GM18873 (cell line): ENCODE measurements around the gene PDIA5.

Experiments
- ATAC-seq: cut with Tn5 transposase; IDR thresholded peaks from one replicate; pipeline ENCODE4 v1.9.1; 2021; ENCODE audit warnings: mild to moderate bottlenecking, moderate library complexity, moderate number of reproducible peaks; ENCODE audit not compliant: unreplicated experiment, low FRiP score

Gene PDIA5

DNA sequence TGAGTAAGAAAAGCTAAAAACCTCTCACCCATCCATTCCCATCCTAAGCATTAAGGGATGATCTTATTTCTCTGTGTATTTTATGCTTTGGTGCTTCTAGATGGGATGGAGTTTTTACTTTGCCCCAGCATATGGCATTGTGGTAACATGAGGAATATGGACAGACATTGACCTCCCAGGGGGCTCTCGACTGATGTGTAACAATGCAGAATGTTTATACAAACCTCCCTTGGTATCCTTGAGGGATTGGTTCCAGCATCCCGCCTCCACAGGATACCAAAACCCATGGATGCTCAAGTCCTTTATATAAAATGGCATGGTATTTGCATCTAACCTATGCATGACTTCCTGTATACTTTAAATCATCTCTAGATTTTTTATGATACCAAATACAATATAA lies 21.6 kb downstream of the PDIA5 start:
- ATAC-seq: no peak

DNA sequence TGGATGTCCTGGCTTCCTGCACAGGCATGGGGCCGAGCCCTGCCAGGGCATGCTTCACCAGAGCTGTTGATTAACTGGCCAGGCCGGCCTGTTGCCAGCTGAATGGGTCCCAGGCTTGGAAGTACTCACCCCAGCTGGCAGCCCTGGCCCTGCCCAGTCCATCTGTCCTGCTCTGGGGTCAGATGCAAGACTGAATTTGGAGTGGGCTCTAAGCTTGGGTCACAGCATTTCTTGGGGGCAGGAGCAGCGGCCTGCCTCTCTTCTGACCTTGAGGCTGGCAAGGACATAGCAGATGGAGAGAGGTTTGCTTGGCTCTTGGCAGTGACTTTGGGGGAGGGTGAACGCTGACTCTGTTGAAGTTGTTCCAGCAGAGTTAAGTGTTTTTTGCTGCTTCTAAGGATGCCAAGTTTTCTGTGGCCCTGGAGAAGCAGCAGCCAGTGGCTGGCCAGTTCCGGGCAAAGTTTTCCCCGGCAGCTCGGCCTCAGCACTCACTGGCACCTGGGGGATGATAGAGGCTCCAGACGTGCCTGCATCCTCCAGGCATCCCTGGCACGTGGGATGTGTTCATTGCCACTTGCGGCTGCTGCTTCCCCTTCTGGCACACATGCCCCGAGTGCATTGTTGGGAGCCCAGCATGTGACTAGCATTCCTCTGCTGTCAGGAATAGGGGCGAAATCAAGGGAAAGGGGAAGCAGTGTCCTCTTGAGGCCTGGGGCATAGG lies 22.9 kb downstream of the PDIA5 start:
- no peak for ATAC-seq

DNA sequence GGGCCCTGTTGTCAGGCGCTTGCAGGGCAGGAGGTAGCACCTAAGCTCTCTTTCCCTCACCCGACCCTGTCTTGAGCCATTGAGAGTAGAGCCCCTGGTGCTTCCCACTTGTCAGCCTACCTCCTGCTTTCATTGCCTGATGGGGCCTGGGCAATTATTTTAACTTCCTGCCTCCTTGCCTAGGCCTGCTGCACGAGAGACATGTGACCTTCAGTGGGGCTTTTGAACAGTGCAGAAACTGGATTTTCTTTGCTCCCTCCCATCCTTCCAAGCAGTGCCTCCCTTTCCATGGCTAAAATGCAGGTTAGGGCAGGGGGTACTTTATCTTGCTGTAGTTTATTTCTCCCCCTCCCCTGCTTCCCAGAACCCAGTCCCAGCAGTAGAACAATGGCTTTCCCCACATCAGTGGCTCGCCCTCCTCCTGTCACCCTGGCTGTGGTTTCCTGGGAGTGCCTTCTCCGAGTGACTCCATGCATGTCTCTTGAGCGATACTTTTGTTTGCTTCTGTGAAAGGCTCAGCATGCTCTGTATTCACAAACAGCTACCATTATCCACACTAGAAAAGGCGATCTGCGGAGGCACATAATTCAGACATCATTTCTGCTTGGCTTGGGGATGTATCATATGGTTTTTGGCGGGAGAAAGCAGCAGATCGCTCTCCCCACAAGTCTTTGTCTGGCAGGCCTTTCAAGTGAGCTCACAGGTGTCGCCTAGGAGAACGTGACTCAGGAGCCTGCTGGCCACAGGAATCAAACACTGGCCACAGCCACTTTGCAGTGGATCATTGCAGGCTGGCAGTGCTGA lies 24.1 kb downstream of the PDIA5 start:
- ATAC-seq: no peak

GRCh38 chr3:123092243-123092642 lies 25.4 kb downstream of the PDIA5 start:
- no peak for ATAC-seq

DNA sequence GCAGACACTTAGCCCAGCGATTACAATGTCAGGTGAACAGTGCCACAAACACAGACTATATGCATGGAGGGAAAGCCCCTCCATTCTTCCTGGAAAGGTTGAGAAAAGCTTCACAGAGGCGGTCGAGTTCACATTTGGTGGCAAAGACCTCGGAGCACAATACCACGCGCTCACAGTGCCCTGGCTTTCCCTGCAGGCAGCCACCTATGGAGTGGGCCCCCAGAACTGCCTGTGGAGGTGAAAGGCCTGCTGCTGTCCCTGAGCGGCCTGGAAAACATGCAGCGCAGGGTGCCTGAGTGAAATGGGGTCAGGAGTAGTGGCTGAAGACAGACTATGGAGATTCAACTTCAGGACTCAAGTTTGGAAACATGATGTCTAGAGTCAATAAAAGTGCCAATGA lies 26.9 kb downstream of the PDIA5 start:
- no peak for ATAC-seq

- no peak for ATAC-seq
Observed at GRCh38 chr3:123094516-123095313, 27.9 kb downstream of the PDIA5 start.

GRCh38 chr3:123096126-123096525 lies 29.3 kb downstream of the PDIA5 start:
- ATAC-seq: no peak

- ATAC-seq: no peak
Observed at GRCh38 chr3:123096731-123097130, 29.9 kb downstream of the PDIA5 start.

DNA sequence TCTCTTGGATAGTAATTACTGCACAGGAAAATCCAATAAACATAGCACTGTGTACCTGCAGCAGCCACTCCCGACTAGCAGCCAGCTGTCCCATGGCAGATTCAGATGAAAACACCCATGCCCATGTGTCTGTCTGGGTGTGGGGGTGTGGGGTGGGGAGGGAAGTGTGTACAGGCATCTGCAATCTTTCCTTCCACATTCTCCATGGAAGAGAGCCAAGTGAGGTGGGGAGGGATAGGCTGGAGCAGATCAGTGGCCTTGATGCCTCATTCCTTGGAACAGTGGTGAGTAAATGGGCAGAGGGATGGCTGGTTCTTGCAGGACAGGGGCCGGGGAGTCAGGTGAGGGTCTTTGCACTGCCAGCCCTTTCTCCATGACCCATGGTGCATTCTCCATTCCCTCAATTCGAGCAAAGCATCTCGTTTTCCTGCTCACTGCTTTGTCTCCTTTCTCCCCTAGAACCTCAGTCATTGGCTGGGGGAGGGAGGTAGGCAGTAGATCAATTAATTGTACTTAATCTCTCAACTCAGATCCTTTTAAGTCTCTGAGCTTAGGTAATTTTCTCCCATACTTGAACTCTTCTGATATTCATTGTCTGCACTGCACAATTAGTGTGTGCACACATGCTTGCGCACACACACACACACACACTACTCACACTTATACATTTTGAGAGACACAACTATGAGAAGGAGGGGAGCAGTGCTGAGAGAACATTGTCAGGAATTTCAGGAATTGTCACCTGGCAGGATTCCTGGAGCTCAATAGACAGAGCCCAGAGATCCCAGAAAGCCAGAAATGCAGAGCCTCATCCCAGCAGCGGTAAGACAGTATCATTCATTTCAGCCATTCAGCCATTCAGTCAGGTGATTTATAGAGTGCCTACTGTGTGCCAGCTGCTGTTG lies 31.9 kb downstream of the PDIA5 start:
- no peak for ATAC-seq

DNA sequence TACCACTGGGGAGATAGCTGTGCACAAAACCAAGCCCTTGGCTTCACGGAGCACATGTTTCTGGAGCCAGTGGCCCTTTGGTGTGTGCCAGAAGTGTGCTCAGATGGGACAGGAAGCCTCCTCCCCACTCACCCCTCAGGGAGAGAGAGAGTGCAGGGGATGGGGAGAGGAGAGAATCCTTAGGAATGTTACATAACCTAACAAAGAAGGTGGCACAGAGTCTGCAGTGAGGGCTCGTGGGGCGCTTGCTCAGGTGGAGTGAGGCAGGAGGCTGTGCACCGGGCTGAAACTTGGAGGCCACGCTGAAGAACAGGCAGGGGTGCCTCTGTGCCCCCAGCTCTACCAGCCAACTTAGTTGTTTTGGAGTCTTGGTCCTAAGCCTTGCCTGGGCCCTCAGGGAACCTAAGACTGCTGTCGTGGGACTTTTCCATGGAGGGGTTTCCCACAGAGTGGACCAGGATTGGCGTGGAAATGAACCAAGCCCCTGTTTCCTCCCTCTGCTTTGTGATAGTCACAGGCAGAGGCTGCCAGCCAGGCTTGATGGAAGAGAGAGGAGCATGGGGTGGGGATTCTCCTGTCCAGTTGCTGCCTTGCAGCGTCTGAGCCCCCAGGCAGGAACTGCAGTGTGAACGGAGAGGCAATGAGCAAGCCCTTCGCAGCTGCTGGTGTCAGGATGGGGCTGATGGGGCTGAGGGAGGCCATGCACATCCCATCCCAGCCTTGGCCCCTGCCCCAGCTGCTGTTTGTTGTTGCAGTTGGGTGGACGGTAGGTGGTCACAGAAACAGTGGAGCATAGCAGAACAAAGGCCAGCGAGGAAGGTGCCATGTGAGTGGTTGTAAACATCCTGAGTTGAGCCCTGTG lies 32.7 kb downstream of the PDIA5 start:
- no peak for ATAC-seq

GRCh38 chr3:123100193-123100776 lies 33.5 kb downstream of the PDIA5 start:
- ATAC-seq: no peak

GRCh38 chr3:123102249-123102648 lies 35.4 kb downstream of the PDIA5 start:
- no peak for ATAC-seq

- no peak for ATAC-seq
Observed at GRCh38 chr3:123102826-123103225, 36.0 kb downstream of the PDIA5 start.

DNA sequence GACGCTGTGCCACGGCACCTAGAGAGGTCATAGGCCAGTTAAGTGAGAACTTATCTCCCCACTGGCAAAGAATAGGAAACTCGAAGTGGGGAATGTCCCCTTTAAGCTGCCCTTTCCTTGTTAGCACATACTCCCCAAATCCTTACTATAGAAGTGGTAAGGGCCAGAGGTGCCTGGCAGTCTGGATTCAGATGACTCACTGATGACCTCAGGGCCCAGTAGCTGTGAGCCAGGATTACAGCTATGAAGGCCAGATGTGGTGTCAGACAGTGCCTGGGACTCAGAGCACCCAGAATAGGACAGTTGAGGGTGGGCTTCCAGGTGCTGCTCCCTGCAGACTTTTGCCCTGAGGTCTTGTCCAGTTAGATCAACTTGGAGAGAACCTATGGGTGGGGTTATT lies 37.7 kb downstream of the PDIA5 start:
- no peak for ATAC-seq

- ATAC-seq: no peak
Observed at GRCh38 chr3:123105201-123106189, 38.7 kb downstream of the PDIA5 start.

- ATAC-seq: no peak
Observed at GRCh38 chr3:123110282-123110975, 43.6 kb downstream of the PDIA5 start.

DNA sequence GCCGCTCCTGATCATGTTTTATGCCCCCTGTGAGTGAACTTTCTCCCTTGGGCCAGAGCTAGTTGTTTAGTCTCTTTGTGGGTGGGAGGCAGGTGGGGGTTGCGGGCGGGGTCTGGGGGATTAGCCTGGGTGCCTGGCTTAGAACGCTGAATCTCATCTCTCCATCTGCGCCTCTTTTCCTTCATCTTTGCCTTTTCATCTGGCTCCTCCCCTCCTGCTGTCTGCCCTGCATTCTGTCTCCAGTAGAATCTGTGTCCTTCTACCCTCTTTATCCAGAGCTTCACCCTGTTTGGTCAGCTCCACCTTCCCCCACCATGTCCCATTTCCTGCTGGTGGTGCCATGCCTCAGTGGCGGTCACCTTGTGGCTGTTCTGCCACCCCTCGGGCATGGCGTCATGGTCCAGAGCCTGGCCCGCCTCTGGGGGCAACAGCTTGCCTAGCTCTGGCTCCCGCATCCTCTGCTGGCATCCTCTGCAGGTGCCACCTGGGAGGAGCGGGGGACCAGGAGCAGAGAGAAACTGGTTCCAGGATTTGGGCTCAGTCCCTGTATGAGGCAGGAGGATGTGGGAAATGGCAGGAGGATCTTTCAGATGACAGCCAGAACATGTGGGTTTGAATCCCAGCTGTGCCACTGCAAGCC lies 44.3 kb downstream of the PDIA5 start:
- ATAC-seq: no peak
